HG03025 (cell line): ENCODE measurements around the gene ARHGAP44.
"Not testable (repeated sequence)": the region's sequence is repeated elsewhere in the genome, so short reads cannot be mapped to it uniquely, and the experiment has no call there.

Source experiments
- ATAC-seq: cut with Tn5 transposase; IDR thresholded peaks from one replicate; pipeline ENCODE4 v1.9.1; 2021; ENCODE audit warnings: mild to moderate bottlenecking, moderate library complexity; ENCODE audit not compliant: unreplicated experiment, low FRiP score

ARHGAP44 gene

GRCh38 chr17:12958786-12959185 lies 169.5 kb downstream of the ARHGAP44 start:
- no peak for ATAC-seq

GRCh38 chr17:12959441-12959840 lies 170.1 kb downstream of the ARHGAP44 start:
- no peak for ATAC-seq

GRCh38 chr17:12961655-12962054 lies 172.4 kb downstream of the ARHGAP44 start:
- no peak for ATAC-seq

- no peak for ATAC-seq
These were observed 174.2 kb downstream of the ARHGAP44 start for GRCh38 chr17:12963505-12963904.

GRCh38 chr17:12964162-12964561 lies 174.9 kb downstream of the ARHGAP44 start:
- no peak for ATAC-seq

- ATAC-seq, result no peak
These were observed 175.5 kb downstream of the ARHGAP44 start for GRCh38 chr17:12964840-12965239.

- no peak for ATAC-seq
These were observed 176.7 kb downstream of the ARHGAP44 start for GRCh38 chr17:12965988-12966387.

- ATAC-seq, result no peak
These were observed 177.1 kb downstream of the ARHGAP44 start for GRCh38 chr17:12966413-12966812.

- no peak for ATAC-seq
These were observed 178.7 kb downstream of the ARHGAP44 start for GRCh38 chr17:12967962-12968361.

- ATAC-seq, result no peak
These were observed 184.3 kb downstream of the ARHGAP44 start for GRCh38 chr17:12973496-12974004.

- no peak for ATAC-seq
These were observed 184.8 kb downstream of the ARHGAP44 start for GRCh38 chr17:12974005-12974531.

GRCh38 chr17:12977008-12977751 lies 187.9 kb downstream of the ARHGAP44 start:
- no peak for ATAC-seq

- not testable (repeated sequence) for ATAC-seq
These were observed 189.5 kb downstream of the ARHGAP44 start for GRCh38 chr17:12978787-12979186.

GRCh38 chr17:12979246-12979645 lies 189.9 kb downstream of the ARHGAP44 start:
- no peak for ATAC-seq

- ATAC-seq, result no peak
These were observed 190.7 kb downstream of the ARHGAP44 start for GRCh38 chr17:12979826-12980500.

GRCh38 chr17:12982224-12982623 lies 192.9 kb downstream of the ARHGAP44 start:
- ATAC-seq, result no peak

- no peak for ATAC-seq
These were observed 194.9 kb downstream of the ARHGAP44 start for GRCh38 chr17:12983991-12984884.

- no peak for ATAC-seq
These were observed 196.4 kb downstream of the ARHGAP44 start for GRCh38 chr17:12985431-12986293.

- no peak for ATAC-seq
These were observed 197.8 kb downstream of the ARHGAP44 start for GRCh38 chr17:12987120-12987519.
